Pancreas (tissue), 10 donors: ENCODE data around the gene APBA1. TPM values are rescaled to one million over a fixed set of nuclear protein-coding genes. Genes with fewer than 3 reads are reported as not detected.

Source experiments
- ATAC-seq, 4 donors: fragments of 200-7000 bp; cut with Tn5 transposase; one replicate each; pipeline versions ENCODE4 v1.8.0 to v1.9.1; 2020; ENCODE audit warnings: mild to moderate bottlenecking in 4 of 4, moderate library complexity in 4 of 4
- DNase-seq, 6 donors: peaks; one replicate each; pipeline ENCODE4 v3.0.0-alpha.2; 2020
- FAIRE-seq: peaks from 2 replicates; lab custom pipeline; 2012; peaks lifted over from hg19 to GRCh38; lab: Jason Lieb, UNC
- H3K27ac ChIP-seq, 4 donors: fragments of 200-600 bp; sonication (generic); 1 replicate in 3 of 4; 2 replicates in 1 of 4; pipeline versions ENCODE4 v1.5.0 to v1.8.0; 2020
- H3K27me3 ChIP-seq, 4 donors: fragments of 200-600 bp; one replicate each; pipeline ENCODE4 v1.8.0; 2021
- H3K36me3 ChIP-seq, 3 donors: fragments of 200-600 bp; sonication (generic) in 1 of 3; one replicate each; pipeline versions ENCODE4 v1.5.0 to v1.8.0; 2020 to 2021
- H3K4me1 ChIP-seq, 3 donors: fragments of 200-600 bp; one replicate each; pipeline ENCODE4 v1.8.0; 2021
- H3K4me3 ChIP-seq, 4 donors: fragments of 200-600 bp; sonication (generic) in 2 of 4; one replicate each; pipeline versions ENCODE4 v1.5.0 to v1.8.0; 2020 to 2021
- H3K9me3 ChIP-seq, 4 donors: fragments of 200-600 bp; one replicate each; pipeline ENCODE4 v1.8.0; 2021
- CTCF ChIP-seq, 4 donors: fragments of 200-600 bp; sonication (generic) in 3 of 4; IDR thresholded peaks; one replicate each; pipeline versions ENCODE4 v1.5.0 to v1.8.0; 2021; ENCODE audit warnings: antibody characterized with exemption in 4 of 4
- WGBS, 2 donors: extraction: QIAGEN DNeasy Blood & Tissue Kit; methylation state at CpG; one replicate each; pipeline ENCODE4 v1.1.7; 2013; 5-methylcytosine and 5-hydroxymethylcytosine counted together
- intact Hi-C, 3 donors: fragments of 100-400 bp; cut with DNase I; formaldehyde crosslinking; loops; one replicate each; pipeline versions ENCODE4 v1.11.1 to v1.14.2; 2022
- polyA plus RNA-seq, 2 donors: library from polyadenylated mRNA; stranded (reverse); fragments of 200-250 nt; gene quantifications; one replicate each; pipeline ENCODE4 v1.2.3, GENCODE V29; 2013
- total RNA-seq, 6 donors: library from RNA; stranded (reverse); fragmentation: NEBNext Ultra II Directional in 4 of 6; extraction: Animal tissue kit (Norgen Biotek cat#: 25700) in 4 of 6; gene quantifications; one replicate each; pipeline versions ENCODE4 v1.2.1 to v1.2.4, GENCODE V29; 2021 to 2023
- donor health status: healthy with polysubstance abuse.
- donor health status: DM: no; HTN: no; CAD: no; lungs with moderate emphysema.
- donor health status: DM: no; HTN: no; CAD: no.
- donor health status: control.
- donor health status: control.
- donor health status: Bipolar disorder and iron deficiency.
- donor health status: DM: yes; HTN: yes; CAD: no.
- donor health status: DM: no; HTN: no; CAD: no.
- donor health status: DM: no; HTN: no; CAD: no.
- donor health status: DM: yes; HTN: yes; CAD: no.

Gene APBA1
- total and polyA plus RNA-seq, 8 donors: 0.68 to 3.2 (median 2.2) TPM

GRCh38 chr9:69389437-69389995 lies 282.7 kb downstream of the APBA1 start:
- Histone ChIP-seq H3K36me3 (no peaks in the 10 kb centered on the region), H3K9me3 (peaks cover 0 to 3% (median 0%) of the 10 kb centered on the region in 4 donors), H3K4me1 (peaks cover 14 to 26% (median 26%) of the 10 kb centered on the region in 3 donors), H3K4me3 (no peak overlapping the region), H3K27me3 (no peaks in the 10 kb centered on the region), H3K27ac (no peak overlapping the region)
- 83 to 89% methylated on average over 4 of the region's 4 CpGs for WGBS, 2 donors
- no peak for TF ChIP-seq CTCF (IDR thresholded peaks at IDR 0.05)
- intact Hi-C loops: no loop called here
- ATAC-seq: no peak
- FAIRE-seq: no peak
- DNase-seq: no peak

GRCh38 chr9:69388596-69388995 lies 283.6 kb downstream of the APBA1 start:
- H3K27me3 ChIP-seq: no peaks in the 10 kb centered on the region
- WGBS, 2 donors: 36 to 41% methylated on average over 3 of the region's 3 CpGs
- peaks cover 14 to 26% (median 26%) of the 10 kb centered on the region in 3 donors for H3K4me1 ChIP-seq
- ATAC-seq (peak; percentile 35 to 53 (median 39)), DNase-seq (no peak), FAIRE-seq (no peak)
- no peaks in the 10 kb centered on the region for H3K36me3 ChIP-seq
- peaks cover 0 to 3% (median 0%) of the 10 kb centered on the region in 4 donors for H3K9me3 ChIP-seq
- no peak overlapping the region for H3K4me3 ChIP-seq
- peak overlapping the region in 2 of 4 donors; percentile 40 to 41 for H3K27ac ChIP-seq
- intact Hi-C loops: no loop called here
- TF ChIP-seq CTCF (IDR thresholded peaks at IDR 0.05): no peak

- Histone ChIP-seq H3K27ac (no peak overlapping the region), H3K4me3 (no peak overlapping the region), H3K27me3 (no peaks in the 10 kb centered on the region), H3K9me3 (peaks cover 0 to 3% (median 0%) of the 10 kb centered on the region in 4 donors), H3K4me1 (peaks cover 14 to 26% (median 26%) of the 10 kb centered on the region in 3 donors), H3K36me3 (no peaks in the 10 kb centered on the region)
- ATAC-seq (no peak), FAIRE-seq (no peak), DNase-seq (no peak)
- TF ChIP-seq CTCF (IDR thresholded peaks at IDR 0.05): no peak
- 61 to 70% methylated on average over 4 of the region's 4 CpGs for WGBS, 2 donors
- intact Hi-C loops: no loop called here
Measured at GRCh38 chr9:69386651-69387050, 285.5 kb downstream of the APBA1 start.

GRCh38 chr9:69385581-69386033 lies 286.6 kb downstream of the APBA1 start:
- FAIRE-seq (no peak), ATAC-seq (peak; percentile 84 to 90 (median 88)), DNase-seq (peak in 4 of 6 donors; percentile 50 to 71 (median 58))
- intact Hi-C loops: no loop called here
- 19 to 23% methylated on average over 5 to 6 of the region's 6 CpGs for WGBS, 2 donors
- H3K9me3 ChIP-seq: peaks cover 0 to 3% (median 0%) of the 10 kb centered on the region in 4 donors
- H3K36me3 ChIP-seq: no peaks in the 10 kb centered on the region
- peak overlapping the region in 2 of 4 donors; percentile 9 to 39 for H3K27ac ChIP-seq
- no peak for TF ChIP-seq CTCF (IDR thresholded peaks at IDR 0.05)
- peaks cover 14 to 26% (median 26%) of the 10 kb centered on the region in 3 donors for H3K4me1 ChIP-seq
- H3K27me3 ChIP-seq: no peaks in the 10 kb centered on the region
- H3K4me3 ChIP-seq: no peak overlapping the region

- Histone ChIP-seq H3K27me3 (no peaks in the 10 kb centered on the region), H3K4me3 (no peak overlapping the region), H3K9me3 (peaks cover 0 to 3% (median 0%) of the 10 kb centered on the region in 4 donors), H3K36me3 (no peaks in the 10 kb centered on the region), H3K27ac (no peak overlapping the region), H3K4me1 (peaks cover 9 to 14% (median 12%) of the 10 kb centered on the region in 3 donors)
- ATAC-seq: no peak
- no peak for DNase-seq
- FAIRE-seq: no peak
- no peak for TF ChIP-seq CTCF (IDR thresholded peaks at IDR 0.05)
- WGBS, 2 donors: 80 to 86% methylated on average over 4 of the region's 4 CpGs
- intact Hi-C loops: no loop called here
Measured at GRCh38 chr9:69382135-69382534, 290.0 kb downstream of the APBA1 start.
